Anterior cingulate cortex (tissue), 58 donors: Measurements from ENCODE around the gene VAPB.

Experiments used
- DNase-seq, 58 donors: peaks; one replicate each; lab custom pipeline; 2025; lab: John Stamatoyannopoulos, UW

The VAPB gene

DNA sequence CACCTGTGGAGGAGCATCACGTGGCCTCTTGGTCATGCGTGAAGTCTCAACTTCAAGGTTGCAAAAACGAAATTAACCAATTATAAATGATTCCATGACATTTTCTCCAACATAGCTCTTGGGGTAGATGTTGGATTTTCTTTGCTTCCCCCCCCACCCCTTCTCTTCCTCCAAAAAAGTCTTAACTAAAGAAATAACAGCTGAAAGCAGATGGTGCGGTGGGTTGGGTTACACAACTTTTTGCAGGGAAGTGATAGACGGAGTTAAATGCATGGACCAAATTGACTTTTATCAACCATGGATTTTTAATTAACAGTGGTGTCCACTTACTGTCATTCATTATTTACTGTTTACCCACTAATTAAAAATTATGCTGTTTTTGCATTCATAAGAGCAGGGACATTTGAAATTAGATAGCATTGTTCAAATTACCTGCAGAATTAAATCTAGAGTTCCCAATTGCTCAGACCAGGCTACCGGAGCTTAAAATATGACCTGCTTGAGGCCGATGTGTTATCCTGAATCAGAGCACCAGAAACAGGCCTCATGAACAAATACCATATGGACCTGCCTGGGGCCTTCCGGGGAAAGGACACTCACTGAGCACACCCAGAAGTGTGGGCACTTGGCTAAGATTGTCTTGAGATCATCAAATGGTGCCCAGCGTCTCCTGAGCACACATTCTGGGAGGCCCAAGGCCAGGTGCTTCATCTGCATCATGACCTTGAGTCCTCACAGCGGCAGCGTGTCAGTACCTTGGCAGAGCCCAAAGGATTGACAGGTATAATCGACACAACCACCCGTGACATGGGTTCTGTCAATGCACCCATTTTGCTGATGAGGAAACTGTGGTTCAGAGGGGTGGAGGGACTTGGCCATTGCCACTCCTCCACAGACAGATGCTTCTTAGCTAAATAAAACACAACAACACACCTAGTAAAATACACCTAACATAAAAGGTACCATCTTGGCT is 84.7 kb downstream of the VAPB start:
- DNase-seq, result no peak

- no peak for DNase-seq
Observed at GRCh38 chr20:58475466-58475865, 86.4 kb downstream of the VAPB start.

DNA sequence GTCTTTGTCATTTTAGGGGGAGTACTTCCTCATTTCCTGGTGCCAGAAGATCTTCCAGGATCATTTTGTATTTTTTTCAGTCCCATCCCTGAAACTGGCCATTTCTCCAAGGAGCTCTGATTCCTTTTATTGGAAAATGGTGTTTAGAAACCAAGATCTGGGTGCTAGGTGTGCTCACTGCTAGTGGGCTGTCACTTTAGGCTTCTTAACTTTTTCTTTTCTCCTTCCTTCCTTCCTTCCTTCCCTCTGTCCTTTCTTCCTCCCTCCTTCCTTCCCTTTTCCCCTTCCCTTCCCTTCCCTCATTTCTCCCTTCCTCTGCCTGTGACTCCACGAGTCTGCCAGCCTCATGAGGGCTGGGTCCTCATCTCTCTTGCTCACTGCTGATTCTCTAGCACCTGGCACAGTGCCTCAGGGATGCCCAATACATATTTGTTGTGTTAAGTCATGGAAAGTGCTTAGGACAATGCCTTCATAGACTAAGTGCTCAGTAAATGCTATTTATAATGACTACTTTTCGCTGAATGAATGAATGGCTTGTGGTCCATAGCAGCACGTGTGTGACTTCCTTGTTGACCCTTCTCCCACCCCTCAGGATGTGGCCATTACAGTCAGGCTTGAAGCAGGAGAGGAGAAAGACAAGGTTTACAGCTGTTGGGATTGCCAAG is 89.2 kb downstream of the VAPB start:
- DNase-seq, result no peak

DNA sequence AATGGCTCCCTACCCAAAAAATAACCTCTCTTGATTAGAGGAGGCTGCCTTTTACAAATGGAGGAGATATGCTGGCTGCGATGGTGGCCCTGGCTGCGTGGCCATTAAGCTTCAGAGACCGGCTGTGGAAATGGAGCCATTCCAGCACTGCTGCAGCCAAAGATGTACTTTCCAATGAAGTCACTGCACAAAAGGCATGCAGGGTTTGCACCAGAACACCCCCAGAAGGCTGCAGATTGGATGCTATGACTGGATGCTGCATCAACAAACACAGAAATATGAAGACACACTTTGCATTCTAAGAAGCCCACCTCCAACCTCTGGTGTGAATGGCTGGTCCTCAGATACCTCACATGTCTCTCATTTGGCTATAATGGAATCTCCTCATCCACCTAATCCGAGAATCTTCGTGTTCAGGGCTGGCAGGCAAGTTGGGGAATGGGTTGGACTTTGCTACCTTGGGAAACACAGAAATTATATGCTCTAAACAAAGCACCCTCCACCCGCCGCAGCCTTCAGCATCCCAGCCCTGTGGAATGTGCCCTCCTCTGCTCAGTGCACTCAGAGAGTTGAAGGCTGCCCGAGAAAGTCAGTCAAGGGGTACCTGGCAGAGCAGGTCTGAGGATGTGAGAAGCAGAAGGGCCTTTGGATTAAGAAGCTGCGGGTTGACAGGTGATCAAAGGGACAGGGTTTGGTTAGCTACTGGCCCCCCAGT is 90.9 kb downstream of the VAPB start:
- DNase-seq, result no peak

GRCh38 chr20:58480551-58481336 is 91.7 kb downstream of the VAPB start:
- no peak for DNase-seq

DNA sequence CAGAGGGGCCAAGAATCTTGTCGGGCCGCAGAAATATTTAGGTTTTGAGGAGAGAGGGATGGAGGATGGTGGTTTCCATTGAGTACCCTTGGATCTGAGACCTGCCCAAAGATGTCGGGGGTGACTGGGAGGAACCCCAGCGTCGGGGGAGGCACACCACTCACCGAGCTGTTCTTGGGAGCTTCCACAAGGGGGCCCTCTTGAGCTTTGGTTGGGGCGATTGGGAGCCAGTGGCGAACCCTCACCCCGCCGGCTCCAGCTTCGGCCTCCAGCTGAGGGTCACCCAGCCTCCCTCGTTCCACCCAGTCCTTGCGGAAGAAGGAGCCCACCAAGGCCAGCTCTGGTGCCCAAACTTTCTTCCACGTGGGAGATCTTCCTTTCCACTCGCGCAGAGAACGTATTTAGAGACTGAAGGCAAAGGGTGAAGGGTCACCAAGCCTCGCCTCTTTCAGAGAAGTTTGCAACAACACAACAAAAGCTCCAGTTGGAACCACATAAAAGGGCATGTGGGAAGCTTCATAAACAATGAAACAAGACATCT is 92.5 kb downstream of the VAPB start:
- DNase-seq, result peak in 11 of 58 donors; percentile 1 to 19 (median 6)

- DNase-seq, result no peak
Observed at GRCh38 chr20:58482416-58482815, 93.4 kb downstream of the VAPB start.

DNA sequence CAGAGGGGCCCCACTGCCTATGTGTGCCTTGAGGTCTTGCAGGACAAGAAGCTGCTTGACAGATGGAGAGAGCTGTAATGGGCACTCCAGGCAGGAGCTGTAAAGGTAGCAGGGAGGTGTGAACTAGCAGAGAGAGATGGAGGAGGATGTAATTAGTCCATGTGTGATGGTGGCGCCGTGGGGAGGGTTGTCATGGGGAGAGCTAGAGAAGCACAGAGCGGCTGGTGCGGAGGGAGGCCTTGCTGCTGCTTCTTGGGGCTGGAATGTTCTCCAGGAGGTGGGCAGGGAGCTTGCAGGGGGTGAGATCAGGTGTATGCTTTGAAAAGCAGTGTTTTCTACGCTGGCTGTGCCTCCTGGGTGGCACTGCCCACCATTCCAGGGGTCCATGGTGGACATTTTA is 94.0 kb downstream of the VAPB start:
- DNase-seq, result no peak

- DNase-seq, result no peak
Observed at GRCh38 chr20:58483470-58483869, 94.4 kb downstream of the VAPB start.

GRCh38 chr20:58485393-58485792 is 96.4 kb downstream of the VAPB start:
- DNase-seq, result no peak

DNA sequence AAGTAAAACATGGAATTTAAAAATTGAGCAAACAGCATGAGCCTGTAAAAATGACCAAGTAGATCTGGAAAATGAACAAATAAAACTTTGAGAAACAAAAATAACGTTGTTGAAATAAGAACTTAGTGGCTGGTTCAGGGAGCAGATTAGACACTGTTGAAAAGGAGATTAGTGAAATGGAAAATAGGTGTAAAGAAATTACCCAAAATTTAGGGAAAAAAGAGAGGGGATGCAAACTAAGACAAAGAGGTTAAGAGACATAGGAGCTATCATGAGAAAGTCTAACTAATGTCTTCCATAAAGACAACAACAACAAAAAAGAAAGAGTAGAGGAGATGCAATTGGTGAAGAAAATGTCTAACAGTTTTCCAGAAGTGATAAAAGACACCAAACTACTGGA is 97.2 kb downstream of the VAPB start:
- no peak for DNase-seq

DNA sequence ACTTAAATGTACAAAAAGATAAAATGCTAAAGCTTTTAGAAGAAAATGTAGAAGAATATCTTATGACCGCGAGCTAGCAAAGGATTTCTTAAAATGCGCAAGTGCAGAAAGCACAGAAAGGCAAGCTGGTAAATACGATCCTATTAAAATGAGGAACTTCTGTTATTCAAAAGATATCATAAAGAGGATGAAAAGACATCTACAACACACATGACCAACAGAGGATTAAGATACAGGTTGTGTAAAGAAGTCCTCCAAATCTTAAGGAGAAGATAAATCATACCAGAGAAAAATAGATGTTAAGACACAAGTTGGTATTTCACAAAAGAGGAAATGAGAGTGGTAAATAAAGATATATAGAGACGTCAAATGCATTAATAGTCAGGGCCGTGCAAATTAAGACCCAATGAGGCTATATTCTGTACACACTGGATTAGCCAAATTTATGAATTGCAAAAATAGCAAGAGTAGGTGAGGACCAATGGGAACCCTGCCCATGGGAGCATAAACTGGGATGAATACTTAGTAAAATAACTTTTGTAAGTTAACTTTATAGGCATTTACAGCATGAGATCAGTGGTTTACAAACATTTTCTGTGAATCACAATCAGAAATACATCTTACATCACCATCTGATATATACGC is 103.2 kb downstream of the VAPB start:
- no peak for DNase-seq

DNA sequence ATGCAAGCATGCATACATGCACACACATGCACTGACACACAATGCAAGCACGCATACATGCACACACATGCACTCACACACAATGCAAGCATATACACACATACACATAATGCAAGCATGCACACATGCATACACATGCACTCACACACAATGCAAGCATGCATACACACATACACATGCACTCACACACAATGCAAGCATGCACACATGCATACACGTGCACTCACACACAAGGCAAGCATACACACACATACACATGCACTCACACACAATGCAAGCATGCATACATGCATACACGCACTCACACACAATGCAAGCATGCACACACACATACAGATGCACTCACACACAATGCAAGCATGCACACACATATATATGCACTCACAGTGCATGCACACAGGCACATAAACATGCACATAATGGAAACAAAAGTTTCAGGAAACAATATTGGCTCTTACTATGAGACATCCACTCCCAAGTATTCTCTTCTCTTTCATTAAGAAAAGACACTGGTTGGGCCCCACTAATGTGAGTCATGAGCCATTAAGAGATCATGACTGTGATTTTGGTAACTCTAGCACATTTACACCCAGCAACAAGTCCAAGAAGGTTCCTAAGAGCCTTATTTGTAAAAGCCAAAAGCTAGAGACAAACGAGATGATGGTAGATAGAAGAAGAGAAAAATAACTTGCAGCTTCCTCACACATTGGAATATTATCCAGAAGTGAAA is 103.9 kb downstream of the VAPB start:
- DNase-seq, result no peak

- no peak for DNase-seq
Observed at GRCh38 chr20:58494923-58495622, 106.0 kb downstream of the VAPB start.

DNA sequence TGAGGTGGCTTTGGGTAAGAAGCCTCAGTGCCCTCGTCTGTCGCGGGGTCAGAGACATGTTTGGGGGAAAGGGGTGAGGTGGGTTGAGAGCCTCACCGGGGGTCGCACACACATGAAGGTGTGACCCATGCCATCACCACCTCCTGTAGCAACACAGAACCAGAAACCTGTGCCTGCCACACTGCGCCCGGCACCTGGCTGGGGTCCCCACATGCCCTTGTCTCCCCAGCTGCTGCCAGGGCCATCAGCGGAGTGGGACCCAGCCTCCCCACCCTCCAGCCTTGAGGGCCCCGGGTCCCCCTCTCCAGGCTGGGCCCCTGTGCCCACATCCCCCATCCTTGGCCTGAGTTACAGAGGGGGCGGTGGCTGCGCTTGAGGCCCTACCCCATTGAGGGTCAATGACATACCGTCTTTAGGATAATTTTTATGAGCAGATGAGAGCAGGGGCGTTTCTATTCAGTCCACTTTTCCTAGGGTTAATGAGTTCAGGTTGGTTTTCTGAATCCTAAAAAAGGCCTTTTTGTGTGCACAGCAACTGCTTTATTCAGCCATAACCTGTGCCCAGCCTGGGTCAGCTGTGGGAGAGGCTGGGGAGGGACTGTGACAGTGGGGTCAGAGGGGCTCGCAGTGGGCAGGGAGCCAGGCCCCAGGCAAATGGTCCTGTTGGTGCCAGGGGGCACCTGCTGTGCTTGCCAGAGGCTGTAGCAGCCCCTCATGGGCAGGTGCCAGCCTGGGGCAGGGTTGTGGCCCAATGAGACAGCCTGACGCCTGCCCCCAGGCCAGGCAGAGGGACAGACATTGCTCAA is 106.8 kb downstream of the VAPB start:
- DNase-seq, result no peak

GRCh38 chr20:58496429-58496769 is 107.4 kb downstream of the VAPB start:
- no peak for DNase-seq

DNA sequence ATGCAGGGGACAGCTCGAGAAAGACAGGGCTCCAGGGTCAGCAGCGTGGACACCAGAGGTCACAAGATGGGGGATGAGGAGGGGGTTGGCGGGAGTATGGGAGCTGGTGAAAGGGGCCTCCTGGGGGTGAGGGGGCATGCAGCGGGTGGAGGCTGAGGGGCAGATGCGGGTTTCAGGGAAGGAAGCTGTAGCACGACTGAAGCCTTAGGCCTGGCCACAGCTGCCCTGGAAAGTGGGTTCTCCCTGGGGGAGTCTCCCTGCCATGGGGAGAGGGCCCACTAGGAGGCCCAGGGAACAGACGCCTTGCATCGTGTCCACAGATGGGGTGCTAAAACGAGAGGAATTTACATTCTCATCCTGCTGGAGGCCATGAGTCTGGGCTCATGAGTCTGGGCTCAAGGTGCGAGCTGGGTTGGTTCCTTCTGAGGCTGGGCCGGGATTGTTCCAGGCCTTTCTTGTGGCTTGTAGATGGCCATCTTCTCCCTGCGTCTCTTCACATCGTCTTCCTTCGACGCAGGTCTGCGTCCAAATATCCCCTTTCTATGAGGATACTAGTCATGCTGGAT is 108.1 kb downstream of the VAPB start:
- DNase-seq, result no peak
